GM12875 (cell line): ENCODE measurements around the gene UBASH3B.

Experiments used
- H3K4me3 ChIP-seq: one replicate; pipeline ENCODE4 v1.5.1; 2011; ENCODE audit warnings: low read depth, low read length, control low read depth
- TF ChIP-seq, protein P1 (sequence below): IDR thresholded peaks from 2 replicates; pipeline ENCODE4 v1.5.1; 2011; ENCODE audit warnings: low read depth, mild to moderate bottlenecking, control low read depth, inconsistent platforms, low read length, moderate library complexity, borderline replicate concordance; ENCODE audit not compliant: insufficient read depth

Gene UBASH3B

DNA sequence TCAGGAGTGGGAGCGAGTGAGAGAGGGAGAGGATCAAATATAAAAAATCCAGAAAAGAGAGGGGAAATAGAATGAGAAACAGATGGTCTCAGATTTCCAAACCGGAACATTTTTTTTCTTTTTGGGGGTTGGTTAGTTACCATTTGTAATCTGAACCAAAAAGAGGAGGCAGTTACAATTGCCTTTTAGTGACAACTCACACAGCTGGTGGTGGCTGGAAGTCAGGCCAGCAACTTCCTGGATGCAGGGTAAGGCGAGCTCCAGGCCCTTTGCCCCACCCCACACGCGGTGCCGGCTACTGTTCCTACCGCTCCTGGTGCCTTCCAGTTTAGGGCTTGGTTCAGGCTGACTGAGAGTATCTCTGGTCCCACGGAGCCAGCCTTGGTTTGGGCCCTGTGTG lies 21.0 kb upstream of the UBASH3B start:
- H3K4me3 ChIP-seq = no peak overlapping the region
- TF ChIP-seq, protein P1, sequence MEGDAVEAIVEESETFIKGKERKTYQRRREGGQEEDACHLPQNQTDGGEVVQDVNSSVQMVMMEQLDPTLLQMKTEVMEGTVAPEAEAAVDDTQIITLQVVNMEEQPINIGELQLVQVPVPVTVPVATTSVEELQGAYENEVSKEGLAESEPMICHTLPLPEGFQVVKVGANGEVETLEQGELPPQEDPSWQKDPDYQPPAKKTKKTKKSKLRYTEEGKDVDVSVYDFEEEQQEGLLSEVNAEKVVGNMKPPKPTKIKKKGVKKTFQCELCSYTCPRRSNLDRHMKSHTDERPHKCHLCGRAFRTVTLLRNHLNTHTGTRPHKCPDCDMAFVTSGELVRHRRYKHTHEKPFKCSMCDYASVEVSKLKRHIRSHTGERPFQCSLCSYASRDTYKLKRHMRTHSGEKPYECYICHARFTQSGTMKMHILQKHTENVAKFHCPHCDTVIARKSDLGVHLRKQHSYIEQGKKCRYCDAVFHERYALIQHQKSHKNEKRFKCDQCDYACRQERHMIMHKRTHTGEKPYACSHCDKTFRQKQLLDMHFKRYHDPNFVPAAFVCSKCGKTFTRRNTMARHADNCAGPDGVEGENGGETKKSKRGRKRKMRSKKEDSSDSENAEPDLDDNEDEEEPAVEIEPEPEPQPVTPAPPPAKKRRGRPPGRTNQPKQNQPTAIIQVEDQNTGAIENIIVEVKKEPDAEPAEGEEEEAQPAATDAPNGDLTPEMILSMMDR = no peak

DNA sequence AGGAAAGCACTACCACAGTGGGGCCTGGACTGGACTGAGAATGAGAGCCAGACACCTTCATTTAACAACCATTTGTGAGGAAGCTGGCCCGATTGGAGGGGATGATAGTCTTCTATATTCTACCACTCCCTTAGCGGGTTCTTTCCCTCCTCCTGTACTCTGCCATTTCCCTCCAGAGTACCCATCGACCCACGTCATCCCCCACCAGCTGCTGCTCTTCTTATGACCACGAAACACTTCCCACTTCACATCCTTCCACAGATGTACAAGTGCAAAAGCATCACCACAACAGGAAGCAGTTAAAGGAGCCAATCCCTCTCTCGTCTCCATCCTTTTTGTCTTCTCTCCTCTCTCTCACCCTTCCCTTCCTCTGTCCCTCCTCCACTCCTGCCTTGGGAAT lies 18.0 kb upstream of the UBASH3B start:
- no peak overlapping the region for H3K4me3 ChIP-seq
- TF ChIP-seq, protein P1 = no peak

DNA sequence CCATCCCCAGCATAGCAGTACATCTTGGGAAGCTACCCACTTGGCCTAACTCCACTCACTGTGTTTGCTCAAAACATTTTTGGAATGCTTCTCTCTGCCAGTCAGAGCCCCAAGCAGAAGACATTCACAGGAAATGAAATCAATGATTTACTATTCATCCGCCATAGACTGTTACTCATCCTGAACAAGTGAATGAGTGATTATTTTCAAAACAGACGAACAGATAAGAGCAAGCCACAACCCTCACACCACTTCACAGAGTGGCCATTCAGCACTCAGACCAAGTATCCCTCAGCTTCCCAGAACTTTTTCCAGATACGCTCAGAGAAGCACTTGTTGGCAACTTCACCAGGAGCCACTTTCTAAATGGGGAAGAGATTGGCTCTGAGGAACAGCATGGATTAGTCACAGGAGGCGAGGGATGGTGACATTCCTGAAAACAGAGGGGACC lies 13.0 kb upstream of the UBASH3B start:
- TF ChIP-seq, protein P1 = no peak
- H3K4me3 ChIP-seq = no peak overlapping the region

DNA sequence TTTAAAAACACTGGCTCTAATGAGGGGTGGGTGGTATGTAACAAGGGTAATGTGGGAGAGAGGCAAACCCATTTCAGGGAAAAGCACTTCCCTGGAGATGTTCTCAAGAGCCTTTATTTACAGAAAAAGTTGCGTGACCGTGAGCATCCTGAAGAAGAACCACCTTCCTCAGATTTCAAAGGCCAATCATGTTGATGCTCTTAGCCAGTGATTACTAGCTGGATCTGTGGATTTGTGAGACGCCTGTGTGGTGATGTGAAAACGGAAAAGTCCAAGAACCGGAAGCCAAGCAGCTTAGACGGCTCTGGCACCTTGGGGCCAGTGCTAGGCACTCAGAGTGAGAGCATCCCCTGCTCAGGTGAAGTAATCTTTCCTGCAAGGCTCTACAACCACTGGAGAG lies 12.6 kb upstream of the UBASH3B start:
- TF ChIP-seq, protein P1 = no peak
- no peak overlapping the region for H3K4me3 ChIP-seq

DNA sequence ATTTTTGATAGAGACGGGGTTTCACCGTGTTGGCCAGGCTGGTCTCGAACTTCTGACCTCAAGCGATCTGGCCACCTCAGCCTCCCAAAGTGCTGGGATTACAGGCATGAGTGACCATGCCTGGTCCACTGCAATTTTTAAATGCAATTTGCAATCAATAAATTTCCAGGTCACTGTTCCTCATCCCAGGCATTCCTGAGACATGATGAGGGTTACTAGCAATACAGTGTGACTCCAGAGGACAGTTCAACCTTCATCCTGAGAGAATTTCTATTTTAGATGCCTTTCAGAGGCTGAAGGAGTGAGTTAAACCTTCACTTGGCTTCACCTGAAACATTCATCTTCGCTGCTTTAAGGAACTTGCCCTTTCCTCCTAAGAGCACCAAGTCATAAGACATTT lies 9.7 kb upstream of the UBASH3B start:
- H3K4me3 ChIP-seq = no peak overlapping the region

DNA sequence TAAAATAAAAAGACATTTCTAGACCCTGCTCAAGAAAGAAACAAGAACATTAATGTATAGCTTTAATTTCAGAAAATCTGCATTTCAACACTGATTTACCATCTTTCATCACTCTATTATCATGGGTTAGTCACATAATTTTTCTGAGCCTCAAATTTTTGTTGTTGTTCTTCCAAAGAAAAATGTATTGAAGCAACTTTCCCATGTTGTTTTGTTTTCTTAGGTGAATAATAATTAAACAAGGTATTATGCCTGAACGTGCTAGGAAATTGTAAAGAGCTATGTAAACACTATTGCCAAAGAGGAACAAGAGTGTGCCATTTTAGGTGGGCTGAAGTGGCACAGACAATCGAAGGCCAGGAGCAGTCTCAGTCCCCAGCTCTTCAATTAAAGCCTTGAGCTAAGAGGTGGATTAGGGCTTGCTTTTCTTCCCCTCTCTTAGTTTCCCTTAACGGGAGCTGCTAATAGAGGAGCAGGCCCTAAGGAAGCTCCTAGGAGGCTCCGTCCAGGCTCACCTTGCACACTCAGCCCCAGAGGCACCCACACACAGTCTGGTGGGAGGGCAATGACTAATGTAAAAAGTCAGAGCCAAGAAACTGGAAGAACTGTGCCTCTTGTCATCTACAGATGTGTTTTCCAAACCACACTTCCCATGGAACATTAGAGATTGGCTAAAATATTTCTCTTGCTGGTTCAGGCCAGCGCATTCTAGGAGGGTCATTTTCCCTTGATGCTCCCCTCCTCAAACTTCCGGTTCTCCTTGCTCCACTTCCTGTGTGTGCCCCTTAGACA lies 8.8 kb upstream of the UBASH3B start:
- TF ChIP-seq, protein P1 = no peak
- no peak overlapping the region for H3K4me3 ChIP-seq

More for the DNA sequence above, 9.7 kb upstream of the UBASH3B start:
- TF ChIP-seq, protein P1 = no peak

DNA sequence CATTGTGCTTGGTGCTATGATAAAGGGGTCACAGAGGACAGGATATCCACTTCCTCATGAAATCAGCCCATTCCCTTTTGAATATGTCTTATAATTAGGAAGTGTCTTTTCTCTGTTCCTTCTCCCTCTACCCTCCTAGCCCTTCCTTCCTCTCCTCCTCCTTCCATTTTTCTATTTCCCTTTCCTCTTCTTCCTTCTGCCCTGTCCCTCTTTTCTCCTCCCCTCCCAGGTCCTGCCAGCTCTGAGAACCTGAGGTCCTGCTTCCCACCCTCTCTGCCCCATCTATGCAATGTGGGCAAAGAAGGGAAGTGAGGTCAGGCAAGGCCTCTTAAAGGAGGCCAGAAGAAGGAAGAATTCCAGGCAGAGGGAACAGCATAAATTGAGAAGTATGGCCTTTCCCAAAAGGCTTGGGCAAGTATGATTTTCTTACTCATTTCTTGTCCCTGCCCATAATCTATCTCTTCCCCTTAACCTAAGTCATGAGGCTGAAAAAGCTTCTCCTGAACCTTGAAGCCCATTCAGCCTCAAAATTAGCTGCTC lies 7.7 kb upstream of the UBASH3B start:
- TF ChIP-seq, protein P1 = no peak

More for the DNA sequence above, 7.7 kb upstream of the UBASH3B start:
- no peak overlapping the region for H3K4me3 ChIP-seq
